ENCODE data around the gene C14orf93.

Gene C14orf93

DNA sequence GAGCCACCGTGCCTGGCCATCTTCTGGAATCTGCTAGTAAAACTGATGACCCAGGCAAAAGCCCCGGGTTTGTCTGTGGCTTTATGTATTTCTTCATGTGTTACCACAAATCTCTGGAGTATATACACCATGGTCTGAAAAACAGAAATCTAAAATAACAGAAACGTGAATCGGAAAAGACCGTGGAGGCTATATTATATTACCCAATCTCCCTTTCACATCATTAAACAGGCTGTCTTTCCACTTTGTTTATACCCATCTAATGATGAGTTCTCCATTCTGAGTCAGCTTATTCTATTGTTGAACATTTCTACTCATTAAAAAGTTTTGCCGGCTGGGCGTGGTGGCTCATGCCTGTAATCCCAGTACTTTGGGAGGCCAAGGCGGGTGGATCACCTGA lies 18.1 kb downstream of the C14orf93 start:
- H3K4me3 ChIP-seq (replicated peaks in 1 of 2; ENCODE audit: low read depth in 2 of 2, low read length in 2 of 2), result no peak overlapping the region
- TF ChIP-seq, protein P1, sequence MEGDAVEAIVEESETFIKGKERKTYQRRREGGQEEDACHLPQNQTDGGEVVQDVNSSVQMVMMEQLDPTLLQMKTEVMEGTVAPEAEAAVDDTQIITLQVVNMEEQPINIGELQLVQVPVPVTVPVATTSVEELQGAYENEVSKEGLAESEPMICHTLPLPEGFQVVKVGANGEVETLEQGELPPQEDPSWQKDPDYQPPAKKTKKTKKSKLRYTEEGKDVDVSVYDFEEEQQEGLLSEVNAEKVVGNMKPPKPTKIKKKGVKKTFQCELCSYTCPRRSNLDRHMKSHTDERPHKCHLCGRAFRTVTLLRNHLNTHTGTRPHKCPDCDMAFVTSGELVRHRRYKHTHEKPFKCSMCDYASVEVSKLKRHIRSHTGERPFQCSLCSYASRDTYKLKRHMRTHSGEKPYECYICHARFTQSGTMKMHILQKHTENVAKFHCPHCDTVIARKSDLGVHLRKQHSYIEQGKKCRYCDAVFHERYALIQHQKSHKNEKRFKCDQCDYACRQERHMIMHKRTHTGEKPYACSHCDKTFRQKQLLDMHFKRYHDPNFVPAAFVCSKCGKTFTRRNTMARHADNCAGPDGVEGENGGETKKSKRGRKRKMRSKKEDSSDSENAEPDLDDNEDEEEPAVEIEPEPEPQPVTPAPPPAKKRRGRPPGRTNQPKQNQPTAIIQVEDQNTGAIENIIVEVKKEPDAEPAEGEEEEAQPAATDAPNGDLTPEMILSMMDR (IDR thresholded peaks at IDR 0.05; ENCODE audit: low read depth, low read length), result no peak
- no peak for DNase-seq (ENCODE audit: low read depth in 2 of 2)

DNA sequence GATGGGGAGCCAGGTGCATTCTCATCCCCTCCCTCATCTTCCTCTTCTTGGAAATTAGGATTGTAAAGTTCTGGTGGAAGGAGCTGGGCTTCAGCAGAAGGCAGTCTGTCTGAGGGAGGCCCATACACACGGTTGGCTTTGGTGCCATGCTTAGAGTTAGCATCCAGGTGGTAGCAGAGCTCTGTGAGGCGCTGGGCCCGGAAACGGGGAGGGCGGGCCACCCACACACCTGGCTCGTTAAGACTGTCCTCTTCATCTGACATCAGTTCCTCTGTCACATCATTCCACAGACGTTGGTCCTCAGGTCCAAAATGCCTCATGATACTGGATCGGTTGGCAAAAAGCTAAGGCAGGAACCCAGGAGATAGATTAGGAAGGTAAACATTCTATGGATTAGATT lies 22.7 kb downstream of the C14orf93 start:
- TF ChIP-seq, protein P1 (IDR thresholded peaks at IDR 0.05; ENCODE audit: low read depth, low read length), result no peak
- no peak for DNase-seq (ENCODE audit: low read depth in 2 of 2)
- H3K4me3 ChIP-seq (replicated peaks in 1 of 2; ENCODE audit: low read depth in 2 of 2, low read length in 2 of 2), result no peak overlapping the region

DNA sequence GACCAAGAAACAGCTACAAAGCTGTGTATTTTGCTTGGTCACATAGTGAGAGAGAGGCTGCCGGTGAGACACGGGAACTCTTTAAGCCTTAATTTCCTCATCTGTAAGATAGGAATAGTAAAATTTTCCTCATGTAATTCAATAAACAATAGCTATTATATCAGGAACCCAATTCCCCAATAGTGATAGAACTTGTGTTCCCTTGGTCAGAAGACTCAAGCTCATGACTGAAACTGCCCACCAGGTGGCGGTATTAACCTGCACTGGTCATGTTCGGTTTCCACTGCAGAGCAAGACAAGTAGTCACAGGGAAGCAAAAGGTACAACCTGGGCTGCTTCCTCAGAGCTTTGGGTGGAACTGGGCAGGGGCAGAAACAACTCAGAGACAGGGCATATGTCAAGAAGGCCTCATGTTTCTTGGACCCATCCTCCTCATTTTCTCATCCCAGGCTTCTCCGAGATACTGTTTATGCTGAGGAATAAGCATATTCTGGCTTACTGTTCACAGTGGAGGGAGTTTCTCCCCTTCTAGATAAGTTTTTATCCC lies 23.4 kb downstream of the C14orf93 start:
- H3K4me3 ChIP-seq (replicated peaks in 1 of 2; ENCODE audit: low read depth in 2 of 2, low read length in 2 of 2), result no peak overlapping the region
- DNase-seq (ENCODE audit: low read depth in 2 of 2), result peak; percentile 92 to 93
- TF ChIP-seq, protein P1 (IDR thresholded peaks at IDR 0.05; ENCODE audit: low read depth, low read length), result peak; percentile 88

- no peak for DNase-seq (ENCODE audit: low read depth in 2 of 2)
- TF ChIP-seq, protein P1 (IDR thresholded peaks at IDR 0.05; ENCODE audit: low read depth, low read length), result no peak
- H3K4me3 ChIP-seq (replicated peaks in 1 of 2; ENCODE audit: low read depth in 2 of 2, low read length in 2 of 2), result no peak overlapping the region
Observed at GRCh38 chr14:22985894-22986507, 23.9 kb downstream of the C14orf93 start.

- no peak overlapping the region for H3K4me3 ChIP-seq (replicated peaks in 1 of 2; ENCODE audit: low read depth in 2 of 2, low read length in 2 of 2)
- TF ChIP-seq, protein P1 (IDR thresholded peaks at IDR 0.05; ENCODE audit: low read depth, low read length), result no peak
- no peak for DNase-seq (ENCODE audit: low read depth in 2 of 2)
Observed at GRCh38 chr14:22984959-22985658, 24.8 kb downstream of the C14orf93 start.

DNA sequence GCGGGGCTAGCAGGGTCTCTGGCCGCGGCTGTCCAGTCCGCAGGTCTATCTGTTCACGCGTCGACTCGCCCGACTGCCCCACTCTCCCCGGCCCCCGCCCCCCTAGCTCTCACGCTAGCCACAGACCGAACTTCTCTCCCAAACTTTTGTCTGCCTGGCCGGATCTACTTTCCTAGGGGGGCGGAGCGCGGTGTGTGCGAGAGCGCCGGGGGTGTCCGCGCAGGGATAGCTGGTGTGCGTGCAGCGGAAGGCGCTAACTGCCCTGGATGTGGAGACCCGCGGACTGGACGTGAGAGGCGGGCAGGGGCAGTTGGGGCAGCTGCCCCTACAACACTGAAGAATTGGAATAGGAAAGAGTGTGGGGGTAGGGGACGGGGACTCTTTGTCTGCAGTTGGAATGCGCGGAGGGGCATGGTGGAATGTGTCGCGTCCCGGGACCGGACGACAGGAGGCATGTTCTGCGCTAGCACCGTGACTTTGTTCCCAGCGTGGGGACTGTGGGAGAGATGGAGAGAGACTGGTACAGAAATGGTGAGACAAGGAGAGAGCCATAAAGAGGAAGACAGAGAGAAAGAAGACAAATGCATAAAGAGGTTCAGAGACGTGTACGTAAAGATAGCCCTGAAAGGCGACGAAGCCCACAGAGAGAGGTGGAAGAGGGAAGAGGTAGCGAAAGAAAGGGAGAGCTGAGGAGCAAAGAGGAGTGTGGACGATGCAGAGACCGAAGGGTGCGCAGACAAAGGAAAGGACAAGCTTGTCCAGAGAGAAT lies 27.3 kb downstream of the C14orf93 start, which contains the start of gene AJUBA:
AJUBA (minus strand) TSS at position 75 of the 769 bp plus-strand sequence. CDS start 285 bp downstream, outside the sequence.
- TF ChIP-seq, protein P1 (IDR thresholded peaks at IDR 0.05; ENCODE audit: low read depth, low read length), result no peak
- DNase-seq (ENCODE audit: low read depth in 2 of 2), result peak; percentile 92 to 95
- H3K4me3 ChIP-seq (replicated peaks in 1 of 2; ENCODE audit: low read depth in 2 of 2, low read length in 2 of 2), result peak within 1 kb of the TSS; percentile 85 to 89

Data from cardiac fibroblast (primary cell).